SU-DHL-6 (cell line): ENCODE data around the gene RNF113A.

Source experiments
- EZH2phosphoT487 ChIP-seq: fragments of 200-600 bp; sonication (generic), shearing (Covaris generic); conservative IDR thresholded peaks from 2 replicates; pipeline ENCODE4 v1.6.1; 2018; ENCODE audit warnings: mild to moderate bottlenecking, antibody characterized with exemption, low read length, moderate library complexity, mixed read lengths
- TF ChIP-seq, protein P1 (sequence below): fragments of 200-600 bp; sonication (generic); IDR thresholded peaks from one replicate; pipeline ENCODE4 v1.5.1; 2017; ENCODE audit warnings: antibody characterized with exemption, mild to moderate bottlenecking, low read length, moderate library complexity; ENCODE audit not compliant: insufficient read depth, poor library complexity, severe bottlenecking

DNA sequence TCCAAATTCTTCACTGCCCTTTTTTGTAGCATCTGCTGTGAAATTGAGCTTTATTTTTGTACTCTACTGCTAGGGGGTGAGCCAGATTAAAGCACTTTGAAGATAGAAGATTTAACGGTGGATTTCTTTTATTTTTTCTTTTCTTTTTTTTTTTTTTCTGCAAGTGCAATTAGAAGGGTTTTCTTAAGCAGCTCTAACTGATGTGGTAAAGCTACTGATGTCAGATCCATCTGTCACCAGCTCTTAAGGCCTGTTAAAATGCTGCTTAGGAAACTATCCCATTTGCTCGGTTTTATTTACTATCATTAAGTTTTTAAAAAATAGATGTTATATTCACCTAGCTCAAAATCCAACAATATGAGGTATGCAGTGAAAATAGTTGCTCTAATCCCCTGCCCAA is 7.2 kb upstream of the RNF113A start:
- TF ChIP-seq, protein P1, sequence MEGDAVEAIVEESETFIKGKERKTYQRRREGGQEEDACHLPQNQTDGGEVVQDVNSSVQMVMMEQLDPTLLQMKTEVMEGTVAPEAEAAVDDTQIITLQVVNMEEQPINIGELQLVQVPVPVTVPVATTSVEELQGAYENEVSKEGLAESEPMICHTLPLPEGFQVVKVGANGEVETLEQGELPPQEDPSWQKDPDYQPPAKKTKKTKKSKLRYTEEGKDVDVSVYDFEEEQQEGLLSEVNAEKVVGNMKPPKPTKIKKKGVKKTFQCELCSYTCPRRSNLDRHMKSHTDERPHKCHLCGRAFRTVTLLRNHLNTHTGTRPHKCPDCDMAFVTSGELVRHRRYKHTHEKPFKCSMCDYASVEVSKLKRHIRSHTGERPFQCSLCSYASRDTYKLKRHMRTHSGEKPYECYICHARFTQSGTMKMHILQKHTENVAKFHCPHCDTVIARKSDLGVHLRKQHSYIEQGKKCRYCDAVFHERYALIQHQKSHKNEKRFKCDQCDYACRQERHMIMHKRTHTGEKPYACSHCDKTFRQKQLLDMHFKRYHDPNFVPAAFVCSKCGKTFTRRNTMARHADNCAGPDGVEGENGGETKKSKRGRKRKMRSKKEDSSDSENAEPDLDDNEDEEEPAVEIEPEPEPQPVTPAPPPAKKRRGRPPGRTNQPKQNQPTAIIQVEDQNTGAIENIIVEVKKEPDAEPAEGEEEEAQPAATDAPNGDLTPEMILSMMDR, result no peak
- no peak for TF ChIP-seq EZH2phosphoT487
